ENCODE results near the gene RPL32.

GRCh38 chr3:12884186-12884680 lies 42.9 kb upstream of the RPL32 start:
- TF ChIP-seq, protein P1, sequence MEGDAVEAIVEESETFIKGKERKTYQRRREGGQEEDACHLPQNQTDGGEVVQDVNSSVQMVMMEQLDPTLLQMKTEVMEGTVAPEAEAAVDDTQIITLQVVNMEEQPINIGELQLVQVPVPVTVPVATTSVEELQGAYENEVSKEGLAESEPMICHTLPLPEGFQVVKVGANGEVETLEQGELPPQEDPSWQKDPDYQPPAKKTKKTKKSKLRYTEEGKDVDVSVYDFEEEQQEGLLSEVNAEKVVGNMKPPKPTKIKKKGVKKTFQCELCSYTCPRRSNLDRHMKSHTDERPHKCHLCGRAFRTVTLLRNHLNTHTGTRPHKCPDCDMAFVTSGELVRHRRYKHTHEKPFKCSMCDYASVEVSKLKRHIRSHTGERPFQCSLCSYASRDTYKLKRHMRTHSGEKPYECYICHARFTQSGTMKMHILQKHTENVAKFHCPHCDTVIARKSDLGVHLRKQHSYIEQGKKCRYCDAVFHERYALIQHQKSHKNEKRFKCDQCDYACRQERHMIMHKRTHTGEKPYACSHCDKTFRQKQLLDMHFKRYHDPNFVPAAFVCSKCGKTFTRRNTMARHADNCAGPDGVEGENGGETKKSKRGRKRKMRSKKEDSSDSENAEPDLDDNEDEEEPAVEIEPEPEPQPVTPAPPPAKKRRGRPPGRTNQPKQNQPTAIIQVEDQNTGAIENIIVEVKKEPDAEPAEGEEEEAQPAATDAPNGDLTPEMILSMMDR (IDR thresholded peaks at IDR 0.05), result no peak
- TF ChIP-seq, protein P2, sequence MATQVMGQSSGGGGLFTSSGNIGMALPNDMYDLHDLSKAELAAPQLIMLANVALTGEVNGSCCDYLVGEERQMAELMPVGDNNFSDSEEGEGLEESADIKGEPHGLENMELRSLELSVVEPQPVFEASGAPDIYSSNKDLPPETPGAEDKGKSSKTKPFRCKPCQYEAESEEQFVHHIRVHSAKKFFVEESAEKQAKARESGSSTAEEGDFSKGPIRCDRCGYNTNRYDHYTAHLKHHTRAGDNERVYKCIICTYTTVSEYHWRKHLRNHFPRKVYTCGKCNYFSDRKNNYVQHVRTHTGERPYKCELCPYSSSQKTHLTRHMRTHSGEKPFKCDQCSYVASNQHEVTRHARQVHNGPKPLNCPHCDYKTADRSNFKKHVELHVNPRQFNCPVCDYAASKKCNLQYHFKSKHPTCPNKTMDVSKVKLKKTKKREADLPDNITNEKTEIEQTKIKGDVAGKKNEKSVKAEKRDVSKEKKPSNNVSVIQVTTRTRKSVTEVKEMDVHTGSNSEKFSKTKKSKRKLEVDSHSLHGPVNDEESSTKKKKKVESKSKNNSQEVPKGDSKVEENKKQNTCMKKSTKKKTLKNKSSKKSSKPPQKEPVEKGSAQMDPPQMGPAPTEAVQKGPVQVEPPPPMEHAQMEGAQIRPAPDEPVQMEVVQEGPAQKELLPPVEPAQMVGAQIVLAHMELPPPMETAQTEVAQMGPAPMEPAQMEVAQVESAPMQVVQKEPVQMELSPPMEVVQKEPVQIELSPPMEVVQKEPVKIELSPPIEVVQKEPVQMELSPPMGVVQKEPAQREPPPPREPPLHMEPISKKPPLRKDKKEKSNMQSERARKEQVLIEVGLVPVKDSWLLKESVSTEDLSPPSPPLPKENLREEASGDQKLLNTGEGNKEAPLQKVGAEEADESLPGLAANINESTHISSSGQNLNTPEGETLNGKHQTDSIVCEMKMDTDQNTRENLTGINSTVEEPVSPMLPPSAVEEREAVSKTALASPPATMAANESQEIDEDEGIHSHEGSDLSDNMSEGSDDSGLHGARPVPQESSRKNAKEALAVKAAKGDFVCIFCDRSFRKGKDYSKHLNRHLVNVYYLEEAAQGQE (IDR thresholded peaks at IDR 0.05; ENCODE audit: low read depth, low read length), result no peak
- TF ChIP-seq MXI1 (IDR thresholded peaks at IDR 0.05; ENCODE audit: low read depth, low read length) (no peak), FOXM1 (IDR thresholded peaks at IDR 0.05; ENCODE audit: low read depth) (no peak), NFIC (IDR thresholded peaks at IDR 0.05; ENCODE audit: borderline replicate concordance) (no peak), POLR2AphosphoS5 (IDR thresholded peaks at IDR 0.05; ENCODE audit: low read depth, low read length) (no peak), RFX5 (IDR thresholded peaks at IDR 0.05; ENCODE audit: low read length) (no peak), EP300 (IDR thresholded peaks at IDR 0.05; ENCODE audit: borderline replicate concordance in 1 of 2, low read depth in 1 of 2, low read length in 1 of 2) (no peak), GATA2 (CRISPR knock-in tag; IDR thresholded peaks at IDR 0.05) (no peak)
- TF ChIP-seq, protein P3, sequence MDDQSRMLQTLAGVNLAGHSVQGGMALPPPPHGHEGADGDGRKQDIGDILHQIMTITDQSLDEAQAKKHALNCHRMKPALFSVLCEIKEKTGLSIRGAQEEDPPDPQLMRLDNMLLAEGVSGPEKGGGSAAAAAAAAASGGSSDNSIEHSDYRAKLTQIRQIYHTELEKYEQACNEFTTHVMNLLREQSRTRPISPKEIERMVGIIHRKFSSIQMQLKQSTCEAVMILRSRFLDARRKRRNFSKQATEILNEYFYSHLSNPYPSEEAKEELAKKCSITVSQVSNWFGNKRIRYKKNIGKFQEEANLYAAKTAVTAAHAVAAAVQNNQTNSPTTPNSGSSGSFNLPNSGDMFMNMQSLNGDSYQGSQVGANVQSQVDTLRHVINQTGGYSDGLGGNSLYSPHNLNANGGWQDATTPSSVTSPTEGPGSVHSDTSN (IDR thresholded peaks at IDR 0.05), result no peak

All from SK-N-SH (cell line).